Measurements from ENCODE around the gene COL23A1. TPM values are rescaled to one million over a fixed set of nuclear protein-coding genes. Genes with fewer than 3 reads are reported as not detected.

The COL23A1 gene
- total RNA-seq, 2 experiments from 2014 or later = 0.11 TPM; not detected in 1

DNA sequence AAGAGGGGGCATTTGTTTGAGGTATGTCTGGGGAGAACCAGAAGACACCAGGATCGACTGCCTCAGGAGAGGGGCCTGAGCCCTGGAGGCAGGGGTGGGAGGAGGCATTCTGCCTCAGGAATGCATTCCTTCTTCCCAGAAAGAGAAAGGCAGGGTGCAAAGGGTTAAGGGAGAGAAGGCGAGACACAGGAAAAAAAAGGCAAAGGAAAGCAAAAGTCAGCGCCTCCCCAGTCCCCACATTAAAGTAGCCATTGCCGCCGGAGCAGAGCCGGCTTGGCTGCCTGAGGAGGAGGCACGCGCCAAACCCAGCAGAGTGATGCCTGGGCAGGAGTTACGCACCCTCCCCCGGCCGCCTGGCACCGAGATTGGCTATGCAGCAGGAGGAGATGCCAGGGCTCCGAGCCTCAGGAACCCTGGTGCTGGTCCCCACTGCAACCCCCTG lies 233.7 kb downstream of the COL23A1 start:
- intact Hi-C loops (cut with micrococcal nuclease) = no loop called here
- DNase-seq (peak; percentile 8), ATAC-seq (no peak)
- TF ChIP-seq, protein P1, sequence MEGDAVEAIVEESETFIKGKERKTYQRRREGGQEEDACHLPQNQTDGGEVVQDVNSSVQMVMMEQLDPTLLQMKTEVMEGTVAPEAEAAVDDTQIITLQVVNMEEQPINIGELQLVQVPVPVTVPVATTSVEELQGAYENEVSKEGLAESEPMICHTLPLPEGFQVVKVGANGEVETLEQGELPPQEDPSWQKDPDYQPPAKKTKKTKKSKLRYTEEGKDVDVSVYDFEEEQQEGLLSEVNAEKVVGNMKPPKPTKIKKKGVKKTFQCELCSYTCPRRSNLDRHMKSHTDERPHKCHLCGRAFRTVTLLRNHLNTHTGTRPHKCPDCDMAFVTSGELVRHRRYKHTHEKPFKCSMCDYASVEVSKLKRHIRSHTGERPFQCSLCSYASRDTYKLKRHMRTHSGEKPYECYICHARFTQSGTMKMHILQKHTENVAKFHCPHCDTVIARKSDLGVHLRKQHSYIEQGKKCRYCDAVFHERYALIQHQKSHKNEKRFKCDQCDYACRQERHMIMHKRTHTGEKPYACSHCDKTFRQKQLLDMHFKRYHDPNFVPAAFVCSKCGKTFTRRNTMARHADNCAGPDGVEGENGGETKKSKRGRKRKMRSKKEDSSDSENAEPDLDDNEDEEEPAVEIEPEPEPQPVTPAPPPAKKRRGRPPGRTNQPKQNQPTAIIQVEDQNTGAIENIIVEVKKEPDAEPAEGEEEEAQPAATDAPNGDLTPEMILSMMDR (IDR thresholded peaks at IDR 0.05) = no peak
- no peak overlapping the region for H3K27ac Mint-ChIP-seq
- no peaks in the 10 kb centered on the region for H3K9me3 Mint-ChIP-seq
- H3K27me3 Mint-ChIP-seq = peaks cover 16% of the 10 kb centered on the region
- H3K4me1 Mint-ChIP-seq (ENCODE audit: low read depth) = peaks cover 4% of the 10 kb centered on the region
- H3K4me3 Mint-ChIP-seq = no peak overlapping the region
- ChIA-PET CTCF (no interaction called here), POLR2A (no interaction called here)
- no peaks in the 10 kb centered on the region for H3K36me3 Mint-ChIP-seq (ENCODE audit: low read depth)

DNA sequence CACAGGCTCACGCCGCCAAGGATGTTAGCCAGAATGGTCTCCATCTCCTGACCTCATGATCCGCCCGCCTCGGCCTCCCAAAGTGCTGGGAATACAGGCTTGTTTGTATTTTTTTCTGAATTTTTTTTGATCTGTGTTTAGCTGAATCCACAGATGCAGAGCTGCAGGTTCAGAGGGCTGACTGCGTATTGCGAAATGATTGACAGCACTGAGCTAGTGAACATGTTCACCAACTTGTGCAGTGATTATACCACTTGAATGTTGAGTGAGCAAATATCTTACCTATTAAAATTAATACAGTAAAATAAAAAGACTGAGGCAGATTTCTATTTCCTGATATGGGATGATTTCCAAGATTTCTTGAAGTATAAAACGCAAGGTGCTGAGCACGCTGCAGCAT lies 234.5 kb downstream of the COL23A1 start:
- POLR2A ChIA-PET = no interaction called here
- intact Hi-C loops (cut with micrococcal nuclease) = no loop called here
- Mint-ChIP-seq H3K27me3 (peaks cover 14% of the 10 kb centered on the region), H3K4me3 (no peak overlapping the region), H3K36me3 (ENCODE audit: low read depth) (no peaks in the 10 kb centered on the region), H3K4me1 (ENCODE audit: low read depth) (peaks cover 4% of the 10 kb centered on the region), H3K27ac (no peak overlapping the region), H3K9me3 (no peaks in the 10 kb centered on the region)
- CTCF ChIA-PET = no interaction called here
- ATAC-seq (no peak), DNase-seq (no peak)
- TF ChIP-seq, protein P1 (IDR thresholded peaks at IDR 0.05) = no peak

DNA sequence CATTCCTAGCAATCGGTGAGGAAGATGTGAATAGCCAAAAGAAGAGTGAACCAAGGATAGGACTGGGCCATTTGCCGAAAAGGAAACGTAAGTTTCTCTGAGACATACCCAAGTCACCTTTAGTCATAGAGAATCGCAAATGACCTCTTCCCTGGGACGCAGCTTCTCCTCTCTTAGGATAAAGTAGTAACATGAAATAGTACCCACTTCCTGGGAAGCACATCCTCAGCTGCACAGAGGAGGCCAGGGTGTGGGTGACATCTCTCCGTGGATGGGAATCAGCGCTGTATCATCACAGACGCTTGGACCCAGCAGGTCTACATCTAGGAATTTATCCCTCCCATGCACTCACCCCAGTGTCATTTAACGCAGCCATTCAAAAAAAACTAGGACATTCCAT lies 236.7 kb downstream of the COL23A1 start:
- no peak for DNase-seq
- POLR2A ChIA-PET = interaction anchor here (0.5 kb wide), 1 partner anchor 114 kb away, joined by 3 read pairs; no protein-coding TSS in a partner anchor
- Mint-ChIP-seq H3K4me3 (no peak overlapping the region), H3K27me3 (peaks cover 14% of the 10 kb centered on the region), H3K36me3 (ENCODE audit: low read depth) (no peaks in the 10 kb centered on the region), H3K4me1 (ENCODE audit: low read depth) (peaks cover 4% of the 10 kb centered on the region), H3K9me3 (no peaks in the 10 kb centered on the region), H3K27ac (no peak overlapping the region)
- TF ChIP-seq, protein P1 (IDR thresholded peaks at IDR 0.05) = no peak
- ATAC-seq = no peak
- CTCF ChIA-PET = no interaction called here
- intact Hi-C loops (cut with micrococcal nuclease) = no loop called here

DNA sequence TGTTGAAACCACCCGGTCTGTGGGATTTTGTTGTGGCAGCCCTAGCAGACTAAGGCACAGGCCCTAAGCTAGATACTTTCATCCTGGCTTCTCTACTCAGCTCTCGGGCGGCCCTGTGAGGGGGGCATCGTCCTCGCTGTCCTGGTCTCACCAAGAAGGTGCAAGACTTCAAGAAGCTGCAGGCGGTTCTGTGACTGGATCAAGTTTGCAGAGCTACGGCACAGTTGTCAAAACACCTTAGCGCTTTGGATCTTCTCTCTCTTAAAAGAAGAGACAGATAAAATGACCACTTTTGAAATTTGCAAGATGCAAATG lies 238.2 kb downstream of the COL23A1 start:
- intact Hi-C loops (cut with micrococcal nuclease) = no loop called here
- TF ChIP-seq, protein P1 (IDR thresholded peaks at IDR 0.05) = no peak

DNA sequence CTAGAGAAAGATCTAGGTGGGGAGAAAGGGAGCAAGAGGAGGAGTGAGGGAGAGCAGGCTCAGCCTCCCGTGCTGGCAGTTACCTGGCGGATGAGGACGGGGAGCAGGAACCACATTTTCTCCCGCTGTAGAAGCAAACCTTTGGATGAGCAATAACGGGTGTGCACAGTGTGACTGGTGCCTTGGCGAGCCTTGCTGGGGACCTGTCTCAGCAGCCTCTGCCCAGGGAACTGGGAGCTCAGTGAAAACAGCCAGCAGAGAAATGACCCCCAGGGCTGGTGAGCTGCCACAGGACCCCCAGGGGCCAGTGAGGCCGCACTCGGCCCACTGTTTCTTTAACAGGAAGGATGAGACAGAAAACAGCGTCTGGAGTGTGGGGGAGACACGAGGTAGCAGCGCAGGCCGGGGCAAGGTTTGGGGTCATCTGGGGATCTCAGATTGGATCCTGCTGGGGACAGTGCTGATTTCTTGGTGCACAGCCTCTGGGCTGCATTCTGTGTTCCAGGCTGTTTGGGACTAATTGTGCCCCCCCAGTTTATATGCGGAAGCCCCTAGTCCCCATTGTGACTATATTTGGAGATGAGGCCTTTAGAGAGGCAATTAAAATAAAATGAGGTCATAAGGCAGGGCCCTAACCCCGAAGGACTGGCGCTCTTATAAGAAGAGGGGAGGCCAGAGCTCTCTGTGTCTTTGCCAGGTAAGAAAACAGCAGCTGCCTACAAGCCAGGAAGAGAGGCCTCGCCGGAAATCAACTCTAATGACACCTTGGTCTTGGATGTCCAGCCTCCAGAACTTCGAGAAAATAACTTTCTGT lies 238.8 kb downstream of the COL23A1 start:
- peaks cover 8% of the 10 kb centered on the region for H3K27me3 Mint-ChIP-seq
- intact Hi-C loops (cut with micrococcal nuclease) = no loop called here
- H3K9me3 Mint-ChIP-seq = no peaks in the 10 kb centered on the region
- H3K36me3 Mint-ChIP-seq (ENCODE audit: low read depth) = no peaks in the 10 kb centered on the region
- ATAC-seq (no peak), DNase-seq (no peak)
- TF ChIP-seq, protein P1 (IDR thresholded peaks at IDR 0.05) = no peak
- no peak overlapping the region for H3K27ac Mint-ChIP-seq
- no peaks in the 10 kb centered on the region for H3K4me1 Mint-ChIP-seq (ENCODE audit: low read depth)
- H3K4me3 Mint-ChIP-seq = no peak overlapping the region
- CTCF ChIA-PET = no interaction called here
- POLR2A ChIA-PET = interaction anchor here (0.6 kb wide), 1 partner anchor 1194 kb away, joined by 3 read pairs; no protein-coding TSS in a partner anchor

More for the DNA sequence above, 238.2 kb downstream of the COL23A1 start:
- Mint-ChIP-seq H3K27me3 (peaks cover 11% of the 10 kb centered on the region), H3K27ac (no peak overlapping the region), H3K36me3 (ENCODE audit: low read depth) (no peaks in the 10 kb centered on the region), H3K4me3 (no peak overlapping the region), H3K4me1 (ENCODE audit: low read depth) (peaks cover 3% of the 10 kb centered on the region), H3K9me3 (no peaks in the 10 kb centered on the region)
- POLR2A ChIA-PET = interaction anchor here (0.6 kb wide), 1 partner anchor 1194 kb away, joined by 3 read pairs; no protein-coding TSS in a partner anchor
- DNase-seq (no peak), ATAC-seq (no peak)
- CTCF ChIA-PET = no interaction called here
